ENCODE measurements around the gene ABCA7.
"Not testable (repeated sequence)": the region's sequence is repeated elsewhere in the genome, so short reads cannot be mapped to it uniquely, and the experiment has no call there.

Gene ABCA7

DNA sequence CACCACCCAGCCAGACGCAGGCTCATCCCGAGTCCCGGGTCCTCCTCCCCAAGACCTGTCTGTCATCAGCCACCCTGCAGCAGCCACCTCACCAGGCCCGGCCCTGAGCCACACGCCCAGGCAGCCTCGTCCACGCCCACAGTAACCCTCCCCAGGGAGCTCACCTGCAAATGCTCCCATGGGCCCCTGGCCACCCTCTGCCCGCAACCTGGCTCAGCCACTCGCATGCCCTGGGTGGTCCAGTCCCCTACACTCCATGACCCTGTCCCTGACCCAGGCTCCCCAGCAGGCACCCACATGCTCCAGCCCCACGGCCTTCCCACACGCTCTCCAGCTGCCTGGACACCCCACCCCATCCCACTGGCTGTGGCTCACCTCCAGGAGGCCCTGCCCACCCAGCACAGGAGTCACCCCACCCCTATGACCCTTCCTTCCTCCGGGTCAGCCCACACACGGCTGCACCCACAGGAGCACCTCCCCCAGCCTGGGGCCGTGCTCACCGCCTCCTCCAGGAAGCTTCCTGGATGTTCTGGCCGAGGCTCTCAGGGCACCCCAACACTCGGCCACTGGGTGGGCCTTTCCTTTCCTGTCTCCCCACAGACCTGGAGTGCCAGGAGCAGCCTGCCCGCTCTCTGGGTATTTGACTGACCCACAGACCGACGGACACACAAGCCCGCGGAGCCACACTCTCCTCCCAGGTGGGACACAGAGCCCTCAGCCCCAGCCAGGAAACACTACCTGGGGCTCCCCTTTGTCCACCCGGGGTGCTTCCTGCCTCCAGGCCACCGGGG is 22.6 kb upstream of the ABCA7 start:
- DNase-seq (ENCODE audit: low read depth in 2 of 2) = no peak

DNA sequence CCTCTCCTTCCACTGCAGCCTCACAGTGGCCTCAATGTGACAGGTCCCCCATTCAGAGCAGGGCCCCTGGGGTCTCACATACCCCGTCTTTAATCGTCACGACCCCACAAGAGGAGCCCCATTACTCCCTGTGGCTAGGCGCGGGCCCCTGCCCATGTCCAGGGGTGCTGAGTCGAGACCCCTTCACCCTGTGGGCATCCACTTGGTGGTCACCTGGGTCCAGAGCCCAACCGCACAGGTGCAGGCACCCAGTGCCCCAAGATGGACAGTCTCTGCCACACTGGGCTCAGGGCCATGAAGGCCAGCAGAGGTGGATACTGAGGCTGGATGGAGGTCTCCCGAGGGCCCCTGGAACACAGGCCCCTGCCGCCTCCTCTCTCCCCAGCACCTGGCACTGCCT is 22.0 kb upstream of the ABCA7 start:
- no peak for DNase-seq (ENCODE audit: low read depth in 2 of 2)

DNA sequence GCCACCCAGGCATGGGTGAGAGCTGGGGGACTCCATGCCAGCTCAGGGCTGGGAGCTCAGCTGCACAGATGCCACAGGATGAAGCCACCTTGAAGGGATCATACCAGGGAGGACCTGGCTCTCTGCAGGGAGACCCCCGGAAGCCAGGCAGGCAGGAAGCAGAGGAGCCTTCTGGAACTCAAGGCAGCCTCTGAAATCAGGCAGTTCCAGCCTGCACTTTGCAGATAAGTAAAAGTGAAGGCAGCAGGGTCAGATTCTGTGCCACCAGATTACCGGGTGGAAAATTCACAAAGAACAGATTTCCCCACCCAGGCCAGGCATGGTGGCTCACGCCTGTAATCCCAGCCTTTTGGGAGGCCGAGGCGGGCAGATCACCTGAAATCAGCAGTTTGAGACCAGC is 21.5 kb upstream of the ABCA7 start:
- no peak for DNase-seq (ENCODE audit: low read depth in 2 of 2)

DNA sequence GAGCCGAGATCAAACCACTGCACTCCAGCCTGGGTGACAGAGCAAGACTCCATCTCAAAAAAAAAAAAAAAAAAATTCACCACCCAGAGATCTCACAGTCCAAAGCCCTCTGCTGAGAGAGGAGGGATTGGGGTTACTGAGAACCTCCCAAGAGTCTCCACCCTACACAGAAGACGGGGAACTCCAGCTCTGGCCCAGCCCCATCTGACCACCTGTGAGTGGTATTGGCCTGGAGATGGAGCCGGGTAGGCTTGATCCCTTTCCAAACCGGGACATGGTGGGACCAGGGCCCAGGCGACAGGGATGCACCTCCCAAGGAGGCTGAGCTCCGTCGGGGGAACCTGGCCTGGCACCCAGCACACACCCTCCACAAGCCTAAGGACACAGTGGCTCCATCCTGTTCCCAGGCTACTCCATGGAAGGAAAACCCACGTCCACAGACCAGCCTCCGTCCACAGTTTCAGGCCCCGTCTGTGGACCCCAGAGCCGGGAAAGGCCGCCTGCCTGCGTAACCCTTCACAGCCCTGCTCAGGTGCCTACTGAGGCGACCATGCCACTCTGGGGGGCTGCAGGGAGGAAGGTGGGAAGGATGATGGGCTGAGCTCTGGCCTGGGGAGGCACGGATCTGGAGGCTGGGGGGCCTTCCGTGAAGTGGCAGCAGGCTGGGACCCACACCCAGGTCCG is 20.8 kb upstream of the ABCA7 start:
- DNase-seq (ENCODE audit: low read depth in 2 of 2) = no peak

DNA sequence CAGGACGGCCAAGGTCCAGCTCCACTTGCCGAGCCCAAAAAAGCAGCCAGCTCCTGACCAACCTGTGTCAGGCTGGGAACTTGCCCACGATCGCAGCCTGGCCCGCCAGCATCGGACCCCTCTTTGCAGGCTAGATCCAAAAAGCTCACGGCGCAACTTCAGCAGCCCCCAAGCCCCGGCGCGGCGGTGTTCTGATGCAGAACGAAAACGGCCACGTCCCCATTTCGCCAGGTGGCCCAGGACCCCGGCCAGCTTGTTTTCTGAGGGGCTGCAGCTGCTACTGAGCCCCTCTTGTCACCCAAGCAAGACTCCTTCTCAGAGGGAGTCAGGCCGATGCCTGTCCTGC is 20.3 kb upstream of the ABCA7 start:
- no peak for DNase-seq (ENCODE audit: low read depth in 2 of 2)

DNA sequence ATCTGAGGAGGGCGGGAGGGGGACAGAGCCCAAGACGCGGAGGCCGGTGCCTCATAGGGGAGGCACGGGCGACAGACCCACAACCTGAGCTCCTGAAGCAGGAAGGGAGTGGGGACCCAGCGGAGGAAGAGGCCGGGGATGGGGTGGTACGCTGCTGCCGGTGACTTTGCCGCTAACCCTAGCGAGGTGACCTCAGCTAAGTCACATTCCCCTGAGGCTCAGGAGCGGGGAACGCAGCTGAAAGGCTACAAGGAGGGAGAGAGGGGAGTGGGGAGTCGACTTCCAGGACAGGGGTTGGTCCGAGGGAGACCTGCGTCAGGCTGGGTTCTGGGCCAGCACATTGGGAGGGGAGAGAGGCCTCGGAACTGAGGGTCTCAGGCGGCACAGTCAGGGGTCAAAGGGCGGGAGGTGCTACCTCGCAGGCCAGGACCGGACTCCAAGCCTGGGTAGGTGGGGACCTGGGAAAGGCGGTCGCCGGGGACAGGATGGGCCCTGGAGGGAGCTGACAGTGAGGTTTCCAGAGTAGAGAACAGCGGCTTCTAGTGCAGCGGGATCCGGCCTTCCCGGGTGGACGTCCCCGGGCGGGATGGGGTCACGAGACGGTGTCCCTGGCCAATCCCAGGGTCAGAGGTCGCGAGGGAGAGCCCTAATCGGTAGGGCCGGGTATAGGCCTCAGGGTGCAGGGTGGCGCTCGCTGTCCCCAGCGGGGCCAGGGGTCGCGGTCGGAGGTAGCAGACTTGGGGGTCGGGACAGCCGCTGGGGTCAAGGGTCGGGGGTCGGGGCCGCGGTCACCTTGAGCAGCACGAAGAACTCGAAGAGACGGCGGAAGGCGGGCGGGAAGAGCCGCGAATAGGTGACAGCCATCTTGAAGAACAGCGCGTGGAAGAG is 19.7 kb upstream of the ABCA7 start:
- no peak for DNase-seq (ENCODE audit: low read depth in 2 of 2)

DNA sequence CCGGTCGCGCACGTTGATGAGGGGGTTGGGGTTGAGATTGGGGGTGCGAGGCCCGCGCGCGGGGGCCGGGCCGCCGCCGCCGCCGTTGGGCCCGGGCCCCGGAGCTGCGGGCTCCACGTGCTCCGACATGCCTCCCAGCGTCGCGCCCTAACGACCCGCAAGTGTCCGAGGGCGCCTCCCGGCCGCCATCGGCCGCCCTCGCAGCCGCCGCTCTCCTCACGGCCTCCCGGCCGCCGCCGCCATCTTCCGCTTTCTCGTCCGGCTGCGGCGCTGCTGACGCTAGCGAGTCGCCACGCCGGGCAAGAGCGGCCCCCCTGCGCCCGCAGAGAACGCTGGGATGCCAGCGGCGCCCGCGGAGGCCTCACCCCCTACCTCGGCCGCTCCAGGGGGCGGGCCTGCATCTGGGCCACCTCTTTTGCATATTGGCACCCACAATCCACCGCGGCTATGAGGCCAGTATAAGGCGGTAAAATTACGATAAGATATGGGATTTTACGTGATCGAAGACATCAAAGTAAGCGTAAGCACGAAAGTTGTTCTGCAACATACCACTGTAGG is 19.0 kb upstream of the ABCA7 start, which contains the start of gene TMEM259:
Gene TMEM259 (minus strand): TSS at position 256 of the 558 bp plus-strand sequence. CDS start 127 bp downstream, at position 129.
- DNase-seq (ENCODE audit: low read depth in 2 of 2) = peak; percentile 95 to 96

DNA sequence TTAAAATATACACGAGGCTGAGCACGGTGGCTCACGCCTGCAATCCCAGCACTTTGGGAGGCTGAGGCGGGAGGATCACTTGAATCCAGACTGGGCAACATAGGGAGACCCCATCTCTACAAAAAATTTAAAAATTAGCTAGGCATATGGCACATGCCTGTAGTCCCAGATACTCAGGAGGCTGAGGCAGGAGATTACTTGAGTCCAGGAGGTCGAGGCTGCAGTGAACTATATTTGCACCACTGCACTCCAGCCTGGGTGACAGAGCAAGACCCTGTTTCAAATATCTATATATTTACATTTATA is 16.1 kb upstream of the ABCA7 start:
- not testable (repeated sequence) for DNase-seq (ENCODE audit: low read depth in 2 of 2)

DNA sequence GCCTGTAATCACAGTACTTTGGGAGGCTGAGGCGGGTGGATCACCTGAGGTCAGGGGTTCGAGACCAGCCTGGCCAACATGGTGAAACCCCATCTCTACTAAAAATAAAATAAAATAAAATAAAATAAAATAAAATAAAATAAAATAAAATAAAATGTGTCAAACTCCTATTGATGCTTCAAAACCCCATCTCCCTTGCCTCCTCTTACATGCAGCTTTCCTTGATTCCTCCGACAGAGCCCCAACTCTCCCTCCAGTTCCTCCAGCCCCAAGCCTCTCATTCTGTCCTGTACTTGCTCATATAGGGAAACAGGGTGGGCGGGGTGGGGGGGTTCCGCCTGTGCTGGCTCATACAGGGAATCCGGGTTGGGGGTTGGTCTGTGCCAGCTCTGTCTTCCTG is 14.8 kb upstream of the ABCA7 start:
- DNase-seq (ENCODE audit: low read depth in 2 of 2) = not testable (repeated sequence)

DNA sequence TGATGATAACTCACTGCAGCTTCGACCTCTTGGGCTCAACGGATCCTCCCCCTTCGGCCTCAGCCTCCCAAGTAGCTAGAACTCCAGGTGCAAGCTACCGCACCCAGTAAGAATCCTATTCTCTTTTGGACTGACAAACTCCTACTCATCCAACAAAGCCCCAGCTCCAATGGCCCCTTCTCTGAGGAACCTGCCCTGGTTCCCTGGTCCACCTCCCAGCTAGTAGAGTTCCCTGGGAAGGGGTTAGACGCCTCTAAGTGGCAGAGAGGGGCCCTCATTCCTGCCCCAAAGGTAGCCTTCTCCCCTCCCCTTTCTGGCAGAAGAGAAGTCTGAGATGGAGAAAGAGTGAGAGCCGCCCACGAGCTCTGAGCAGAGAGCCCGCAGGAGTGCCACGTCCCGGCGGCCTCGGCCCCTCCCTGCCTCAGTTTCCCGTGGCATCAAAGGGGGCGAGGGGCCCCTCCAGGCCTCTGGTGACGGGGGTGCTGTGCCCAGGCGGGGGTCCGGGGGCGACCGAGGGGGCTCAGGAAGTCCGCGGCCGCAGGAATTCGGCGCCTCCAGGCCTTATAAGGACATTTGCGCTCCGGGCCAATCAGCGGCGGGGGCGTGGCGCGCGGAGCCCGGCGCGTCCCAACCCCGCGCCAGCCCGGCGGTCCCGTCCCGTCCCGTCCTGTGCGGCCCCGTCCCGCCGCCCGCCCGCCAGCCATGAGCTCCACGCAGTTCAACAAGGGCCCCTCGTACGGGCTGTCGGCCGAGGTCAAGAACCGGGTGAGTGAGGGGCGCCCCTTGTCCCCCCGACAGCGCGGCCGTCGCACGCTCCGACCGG is 13.7 kb upstream of the ABCA7 start, which contains the start of gene CNN2:
Gene CNN2 (plus strand): TSS at position 649 of the 823 bp plus-strand sequence. CDS start 54 bp downstream, at position 703.
- no peak for DNase-seq (ENCODE audit: low read depth in 2 of 2)

DNA sequence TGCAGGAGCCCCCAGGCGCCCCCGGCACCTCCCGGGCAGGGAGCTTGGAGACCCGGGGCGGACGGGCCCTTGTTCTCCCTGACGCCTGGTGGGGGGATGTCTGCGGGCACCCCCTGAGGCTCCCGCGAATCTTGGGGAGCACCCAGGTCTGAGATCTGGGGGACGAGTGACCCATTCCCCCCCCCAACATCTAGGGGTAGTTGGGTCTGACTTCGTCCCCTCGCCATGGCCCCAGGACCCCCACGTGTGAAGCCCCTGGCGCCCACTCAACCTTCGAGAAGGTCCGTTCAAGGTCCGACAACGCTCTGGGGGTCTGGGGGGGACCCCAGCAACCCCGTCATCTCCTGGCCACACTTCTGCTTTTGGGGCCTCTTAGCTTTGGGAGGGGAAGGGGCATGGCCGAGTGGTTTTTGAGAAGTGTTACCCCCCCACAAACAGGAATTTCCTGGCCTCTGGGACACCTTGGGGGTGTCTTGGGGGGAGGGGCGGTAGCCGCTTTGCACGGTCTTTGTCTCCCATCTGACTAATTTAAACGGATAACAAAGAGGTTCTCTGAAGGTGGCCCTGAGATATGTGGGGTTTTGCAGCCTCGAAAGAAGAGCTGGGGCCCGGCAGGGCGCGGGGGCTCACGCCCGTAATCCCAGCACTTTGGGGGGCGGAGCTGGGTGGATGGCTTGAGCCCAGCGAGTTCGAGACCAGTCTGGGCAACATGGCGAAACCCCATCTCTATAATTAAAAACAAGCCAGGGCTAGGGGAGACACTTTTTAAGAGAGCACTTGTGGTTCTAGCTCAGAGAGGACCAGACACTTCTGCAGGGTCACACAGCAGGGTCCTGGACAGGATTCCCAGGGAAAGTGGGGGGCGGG is 12.9 kb upstream of the ABCA7 start:
- DNase-seq (ENCODE audit: low read depth in 2 of 2) = no peak

DNA sequence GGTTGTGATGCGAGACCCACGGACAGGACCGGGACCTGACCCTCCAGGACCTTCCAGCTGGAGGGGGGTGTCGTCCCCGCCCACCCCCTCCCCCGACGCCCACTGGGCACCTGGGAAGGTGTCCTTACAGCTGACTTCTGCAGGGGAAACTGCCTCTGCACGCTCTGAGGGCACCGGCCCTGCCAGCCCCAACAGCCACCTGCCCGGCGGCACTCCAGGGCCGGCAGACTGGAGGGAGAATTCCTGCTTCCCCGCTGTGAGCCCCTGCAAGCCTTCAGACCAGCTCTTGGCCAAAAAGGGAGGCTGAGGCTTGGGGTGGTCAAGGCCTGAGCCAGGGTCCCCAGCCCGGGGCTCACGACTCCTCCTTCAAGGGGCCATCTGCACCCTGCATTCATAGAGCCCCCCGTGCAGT is 12.3 kb upstream of the ABCA7 start:
- no peak for DNase-seq (ENCODE audit: low read depth in 2 of 2)

DNA sequence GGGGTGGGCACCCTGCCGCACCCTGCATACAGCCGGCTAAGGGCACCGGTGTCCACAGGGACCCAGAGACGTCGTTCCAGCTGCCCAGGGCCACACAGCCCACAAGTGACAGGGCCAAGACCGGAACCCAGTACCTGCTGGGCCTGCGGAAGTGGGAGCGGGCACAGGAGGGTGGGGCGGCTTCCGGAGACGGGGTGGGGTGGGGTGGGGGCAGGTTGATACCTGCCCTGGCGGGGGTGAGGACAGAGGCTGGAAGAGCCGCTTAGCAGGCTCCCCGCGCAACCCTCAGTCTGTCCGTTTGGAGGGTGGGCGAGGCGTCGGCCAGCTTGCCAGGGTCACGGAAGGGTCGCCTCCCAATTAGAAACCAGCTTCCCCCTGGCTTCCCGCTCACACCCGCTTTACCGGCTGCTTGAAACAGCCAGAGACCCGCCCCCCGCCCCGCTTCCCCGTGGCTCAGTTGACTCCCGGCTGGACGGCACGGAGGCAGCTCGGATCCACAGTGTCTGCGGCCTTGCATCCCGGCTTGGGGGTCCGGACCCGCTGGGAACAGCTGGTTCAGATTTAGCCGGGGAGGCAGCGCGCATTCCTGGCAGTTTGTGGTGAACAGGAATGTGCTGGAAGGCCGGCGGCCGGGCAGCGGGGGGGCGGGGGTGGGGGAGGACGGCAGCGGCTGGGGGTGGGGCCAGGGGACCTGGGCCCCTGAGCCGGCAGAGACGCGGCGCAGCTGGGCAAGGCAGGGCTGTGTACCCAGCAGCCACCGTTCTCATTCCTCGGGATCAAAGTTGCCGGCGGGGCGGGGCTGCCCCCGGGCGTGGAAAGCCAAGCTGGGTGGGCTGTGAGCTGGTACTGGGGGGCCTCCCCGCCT is 11.6 kb upstream of the ABCA7 start:
- no peak for DNase-seq (ENCODE audit: low read depth in 2 of 2)

DNA sequence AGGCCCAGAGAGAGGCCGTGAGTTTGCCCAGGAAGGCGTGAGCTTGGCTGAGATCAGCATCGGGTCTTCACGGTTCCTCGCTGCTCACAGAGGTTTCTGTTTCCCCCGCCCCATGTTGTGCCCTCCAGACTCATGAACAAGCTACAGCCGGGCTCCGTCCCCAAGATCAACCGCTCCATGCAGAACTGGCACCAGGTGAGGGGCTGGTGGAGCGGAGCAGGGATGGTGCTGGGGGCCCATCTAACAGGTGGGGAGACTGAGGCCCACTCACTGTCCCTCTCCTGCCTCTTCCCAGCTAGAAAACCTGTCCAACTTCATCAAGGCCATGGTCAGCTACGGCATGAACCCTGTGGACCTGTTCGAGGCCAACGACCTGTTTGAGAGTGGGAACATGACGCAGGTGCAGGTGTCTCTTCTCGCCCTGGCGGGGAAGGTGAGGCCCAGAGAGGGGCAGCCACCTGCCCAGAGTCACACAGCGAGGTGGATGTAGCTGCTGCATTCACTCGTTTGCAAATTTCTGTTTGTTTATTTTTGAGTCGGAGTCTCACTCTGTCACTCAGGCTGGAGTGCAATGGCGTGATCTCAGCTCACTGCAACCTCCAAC is 7.5 kb upstream of the ABCA7 start:
- no peak for DNase-seq (ENCODE audit: low read depth in 2 of 2)

DNA sequence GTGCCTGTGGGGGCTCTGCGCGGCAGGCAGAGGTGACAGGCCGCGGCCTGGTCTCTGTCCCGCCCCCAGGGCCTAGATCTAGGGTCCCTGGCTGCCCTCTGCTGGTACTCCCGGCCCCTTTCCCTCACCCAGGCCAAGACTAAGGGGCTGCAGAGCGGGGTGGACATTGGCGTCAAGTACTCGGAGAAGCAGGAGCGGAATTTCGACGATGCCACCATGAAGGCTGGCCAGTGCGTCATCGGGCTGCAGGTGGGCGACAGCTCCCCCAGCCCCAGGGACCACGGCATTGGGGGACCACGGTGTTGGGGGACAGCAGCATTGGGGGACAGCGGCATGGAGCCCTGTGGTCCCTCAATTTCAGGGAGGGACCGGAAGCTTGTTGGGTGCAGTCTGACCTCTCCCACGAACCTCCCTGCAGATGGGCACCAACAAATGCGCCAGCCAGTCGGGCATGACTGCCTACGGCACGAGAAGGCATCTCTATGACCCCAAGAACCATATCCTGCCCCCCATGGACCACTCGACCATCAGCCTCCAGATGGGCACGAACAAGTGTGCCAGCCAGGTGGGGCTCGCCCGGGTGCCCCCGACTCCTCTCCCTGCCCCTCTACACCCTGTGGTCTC is 3.8 kb upstream of the ABCA7 start:
- DNase-seq (ENCODE audit: low read depth in 2 of 2) = no peak

DNA sequence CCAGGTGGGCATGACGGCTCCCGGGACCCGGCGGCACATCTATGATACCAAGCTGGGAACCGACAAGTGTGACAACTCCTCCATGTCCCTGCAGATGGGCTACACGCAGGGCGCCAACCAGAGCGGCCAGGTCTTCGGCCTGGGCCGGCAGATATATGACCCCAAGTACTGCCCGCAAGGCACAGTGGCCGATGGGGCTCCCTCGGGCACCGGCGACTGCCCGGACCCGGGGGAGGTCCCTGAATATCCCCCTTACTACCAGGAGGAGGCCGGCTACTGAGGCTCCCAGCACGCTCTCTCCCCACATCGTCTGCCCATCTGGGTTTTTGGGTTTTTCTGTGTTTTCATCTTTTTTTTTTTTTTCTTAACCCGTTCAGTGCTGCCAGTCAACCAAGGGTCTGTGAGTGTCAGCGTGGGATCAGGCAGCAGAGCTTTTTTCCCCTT is 2.3 kb upstream of the ABCA7 start:
- no peak for DNase-seq (ENCODE audit: low read depth in 2 of 2)

DNA sequence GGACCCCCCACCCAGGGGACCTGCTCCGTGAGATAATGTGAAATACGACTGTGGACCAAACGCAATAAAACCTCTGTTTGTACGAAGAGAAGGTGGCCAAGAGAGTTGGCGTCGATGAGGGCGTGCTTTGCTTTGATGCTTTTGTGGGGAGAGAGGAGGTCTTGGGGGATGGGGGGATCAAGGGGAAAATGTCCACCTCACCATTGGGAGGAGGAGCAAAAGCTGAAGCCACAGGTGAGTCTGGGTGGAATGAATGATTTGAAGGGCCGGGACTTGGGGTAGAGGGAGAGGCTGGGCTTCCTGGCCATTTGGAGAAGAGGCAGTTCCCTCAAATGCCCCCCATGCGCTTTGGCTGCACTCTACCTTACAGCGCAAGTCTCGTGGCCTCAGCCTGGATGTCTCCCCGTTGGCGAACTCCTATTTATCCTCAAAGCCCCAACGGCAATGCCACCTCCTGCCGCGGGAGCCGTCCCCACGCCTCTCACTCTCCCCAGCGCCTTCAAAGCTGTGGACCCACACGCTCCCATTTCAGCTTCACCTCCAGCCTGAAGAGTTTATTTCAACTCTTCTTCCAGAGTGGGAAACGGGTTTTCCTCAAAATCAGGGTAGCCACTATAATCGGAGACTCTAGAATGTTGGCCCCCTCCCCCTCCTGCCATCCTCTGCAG is 795 bp upstream of the ABCA7 start:
- no peak for DNase-seq (ENCODE audit: low read depth in 2 of 2)
